ENCODE results near the gene LAMA4.

Gene LAMA4

GRCh38 chr6:112286010-112286409 lies 31.6 kb upstream of the LAMA4 start:
- no peak for TF ChIP-seq CTCF (IDR thresholded peaks at IDR 0.05; ENCODE audit: low read depth, low read length)
- H3K4me3 ChIP-seq (replicated peaks in 1 of 2; ENCODE audit: low read depth in 2 of 2, low read length in 2 of 2): no peak overlapping the region
- no peak for DNase-seq (ENCODE audit: low read depth in 2 of 2)

DNA sequence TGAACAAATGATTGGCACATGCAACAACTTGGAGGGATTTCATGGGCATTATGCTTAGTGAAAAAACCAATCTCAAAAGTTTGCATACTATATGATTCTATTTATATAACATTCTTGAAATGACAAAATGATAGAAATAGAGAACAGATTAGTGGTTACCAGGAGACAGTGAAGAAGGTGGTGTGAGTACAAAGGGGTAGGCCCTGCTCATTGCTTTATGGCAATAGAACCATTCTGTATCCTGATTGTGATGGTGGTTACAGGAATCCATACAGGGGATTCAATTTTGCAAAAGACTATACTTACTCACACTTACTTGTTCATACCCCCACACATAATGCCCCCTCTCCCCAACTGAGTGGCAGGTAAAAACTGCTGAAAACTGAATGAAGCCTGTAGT lies 30.2 kb upstream of the LAMA4 start:
- DNase-seq (ENCODE audit: low read depth in 2 of 2): no peak
- TF ChIP-seq CTCF (IDR thresholded peaks at IDR 0.05; ENCODE audit: low read depth, low read length): no peak
- no peak overlapping the region for H3K4me3 ChIP-seq (replicated peaks in 1 of 2; ENCODE audit: low read depth in 2 of 2, low read length in 2 of 2)

DNA sequence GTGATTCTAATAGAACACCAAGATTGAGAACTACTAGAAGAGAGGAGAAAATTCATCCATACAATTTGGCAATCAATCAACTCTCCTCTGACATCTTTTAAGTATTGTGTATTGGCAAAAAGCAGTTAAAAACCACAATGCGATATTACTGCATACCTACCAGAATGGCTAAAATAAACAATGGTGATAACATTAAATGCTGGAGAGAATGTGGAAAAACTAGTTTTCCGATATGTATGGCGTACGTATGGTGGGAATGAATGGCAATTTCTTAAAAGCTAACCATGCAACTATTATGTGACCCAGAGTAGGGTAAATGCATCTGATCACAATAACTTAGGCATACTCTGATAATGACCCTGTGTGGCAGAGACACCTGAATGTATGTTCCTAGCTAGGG lies 29.3 kb upstream of the LAMA4 start:
- H3K4me3 ChIP-seq (replicated peaks in 1 of 2; ENCODE audit: low read depth in 2 of 2, low read length in 2 of 2): no peak overlapping the region
- DNase-seq (ENCODE audit: low read depth in 2 of 2): no peak
- TF ChIP-seq CTCF (IDR thresholded peaks at IDR 0.05; ENCODE audit: low read depth, low read length): no peak

DNA sequence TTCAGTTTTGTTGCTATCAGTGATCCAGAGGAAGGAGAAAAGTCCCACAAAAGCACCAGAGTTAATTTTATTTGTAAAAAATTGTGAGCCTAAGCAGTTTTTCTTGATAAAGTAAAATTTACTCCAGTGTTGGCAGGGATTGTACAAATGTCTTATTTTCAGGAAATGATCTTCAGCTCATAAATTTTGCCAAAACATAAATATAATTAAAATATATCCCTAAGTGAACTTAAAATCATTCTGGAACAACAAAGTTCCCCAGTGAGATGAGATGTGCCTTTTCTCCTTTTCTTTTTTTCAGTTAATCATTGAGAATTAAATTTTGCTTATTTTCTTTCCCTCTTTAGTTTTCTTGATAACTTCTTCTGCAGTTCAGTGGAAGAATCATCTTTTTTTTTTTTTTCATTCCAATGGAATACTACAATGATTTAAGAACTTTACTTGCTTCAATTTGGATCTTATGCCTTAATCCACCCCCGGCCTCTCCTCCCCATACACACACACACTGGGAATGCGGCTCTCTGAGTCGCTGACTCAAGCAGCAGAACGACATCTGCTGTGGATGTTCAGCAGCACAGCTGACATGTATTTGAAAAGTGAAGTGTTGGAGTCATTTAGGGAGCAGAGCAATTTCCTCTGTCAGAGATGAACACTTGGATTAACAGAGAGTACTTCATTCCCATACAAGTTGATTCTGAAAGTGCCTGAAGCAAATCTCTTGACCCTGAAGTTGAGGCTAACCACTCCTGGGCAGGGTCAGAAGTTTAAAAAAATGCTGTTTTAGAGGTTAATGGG lies 27.7 kb upstream of the LAMA4 start:
- peak; percentile 84 to 86 for DNase-seq (ENCODE audit: low read depth in 2 of 2)

GRCh38 chr6:112279031-112279935 lies 24.9 kb upstream of the LAMA4 start:
- H3K4me3 ChIP-seq (replicated peaks in 1 of 2; ENCODE audit: low read depth in 2 of 2, low read length in 2 of 2): no peak overlapping the region
- peak; percentile 42 to 48 for DNase-seq (ENCODE audit: low read depth in 2 of 2)
- TF ChIP-seq CTCF (IDR thresholded peaks at IDR 0.05; ENCODE audit: low read depth, low read length): no peak

More for the DNA sequence above, 27.7 kb upstream of the LAMA4 start:
- no peak overlapping the region for H3K4me3 ChIP-seq (replicated peaks in 1 of 2; ENCODE audit: low read depth in 2 of 2, low read length in 2 of 2)
- TF ChIP-seq CTCF (IDR thresholded peaks at IDR 0.05; ENCODE audit: low read depth, low read length): peak; percentile 45

- DNase-seq (ENCODE audit: low read depth in 2 of 2): no peak
- TF ChIP-seq CTCF (IDR thresholded peaks at IDR 0.05; ENCODE audit: low read depth, low read length): no peak
Observed at GRCh38 chr6:112275365-112275764, 21.0 kb upstream of the LAMA4 start.

More at GRCh38 chr6:112275365-112275764, 21.0 kb upstream of the LAMA4 start:
- no peak overlapping the region for H3K4me3 ChIP-seq (replicated peaks in 1 of 2; ENCODE audit: low read depth in 2 of 2, low read length in 2 of 2)

All from cardiac fibroblast (primary cell).